Islet of Langerhans (tissue), 1 donor: Measurements from ENCODE around the gene YAP1.

Source experiments
- FAIRE-seq: peaks from one replicate; lab custom pipeline; 2011; peaks lifted over from hg19 to GRCh38; lab: Jason Lieb, UNC

YAP1 gene

GRCh38 chr11:102280245-102280833, 170.1 kb downstream of the YAP1 start:
- no peak for FAIRE-seq
